ENCODE measurements around the gene LCN9. TPM values are rescaled to one million over a fixed set of nuclear protein-coding genes. Genes with fewer than 3 reads are reported as not detected.
A peak's percentile ranks its signal among the peaks of the same experiment; 100 is the strongest.

LCN9 gene
- total and polyA plus RNA-seq, 2 of the 13 experiments (the other 11 are each of a cell fraction or from before 2014, with no cell fraction given): not detected

- H3K9me3 ChIP-seq (ENCODE audit: low read length): no peaks in the 10 kb centered on the region
- no peaks in the 10 kb centered on the region for H3K79me2 ChIP-seq (ENCODE audit: insufficient read depth, low read length)
- H2AFZ ChIP-seq (ENCODE audit: low read length): no peak overlapping the region
- TF ChIP-seq, protein P1, sequence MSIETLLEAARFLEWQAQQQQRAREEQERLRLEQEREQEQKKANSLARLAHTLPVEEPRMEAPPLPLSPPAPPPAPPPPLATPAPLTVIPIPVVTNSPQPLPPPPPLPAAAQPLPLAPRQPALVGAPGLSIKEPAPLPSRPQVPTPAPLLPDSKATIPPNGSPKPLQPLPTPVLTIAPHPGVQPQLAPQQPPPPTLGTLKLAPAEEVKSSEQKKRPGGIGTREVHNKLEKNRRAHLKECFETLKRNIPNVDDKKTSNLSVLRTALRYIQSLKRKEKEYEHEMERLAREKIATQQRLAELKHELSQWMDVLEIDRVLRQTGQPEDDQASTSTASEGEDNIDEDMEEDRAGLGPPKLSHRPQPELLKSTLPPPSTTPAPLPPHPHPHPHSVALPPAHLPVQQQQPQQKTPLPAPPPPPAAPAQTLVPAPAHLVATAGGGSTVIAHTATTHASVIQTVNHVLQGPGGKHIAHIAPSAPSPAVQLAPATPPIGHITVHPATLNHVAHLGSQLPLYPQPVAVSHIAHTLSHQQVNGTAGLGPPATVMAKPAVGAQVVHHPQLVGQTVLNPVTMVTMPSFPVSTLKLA (IDR thresholded peaks at IDR 0.05): peak; percentile 95
- no peak for TF ChIP-seq ZNF432 (CRISPR knock-in tag; IDR thresholded peaks at IDR 0.05; ENCODE audit: borderline replicate concordance)
- TF ChIP-seq EED (CRISPR knock-in tag; IDR thresholded peaks at IDR 0.05): no peak
- TF ChIP-seq ZNF749 (CRISPR knock-in tag; IDR thresholded peaks at IDR 0.05; ENCODE audit: borderline replicate concordance): no peak
- no peak for TF ChIP-seq ZNF777 (CRISPR knock-in tag; IDR thresholded peaks at IDR 0.05)
- TF ChIP-seq, protein P2, sequence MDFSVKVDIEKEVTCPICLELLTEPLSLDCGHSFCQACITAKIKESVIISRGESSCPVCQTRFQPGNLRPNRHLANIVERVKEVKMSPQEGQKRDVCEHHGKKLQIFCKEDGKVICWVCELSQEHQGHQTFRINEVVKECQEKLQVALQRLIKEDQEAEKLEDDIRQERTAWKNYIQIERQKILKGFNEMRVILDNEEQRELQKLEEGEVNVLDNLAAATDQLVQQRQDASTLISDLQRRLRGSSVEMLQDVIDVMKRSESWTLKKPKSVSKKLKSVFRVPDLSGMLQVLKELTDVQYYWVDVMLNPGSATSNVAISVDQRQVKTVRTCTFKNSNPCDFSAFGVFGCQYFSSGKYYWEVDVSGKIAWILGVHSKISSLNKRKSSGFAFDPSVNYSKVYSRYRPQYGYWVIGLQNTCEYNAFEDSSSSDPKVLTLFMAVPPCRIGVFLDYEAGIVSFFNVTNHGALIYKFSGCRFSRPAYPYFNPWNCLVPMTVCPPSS (IDR thresholded peaks at IDR 0.05): no peak
- TF ChIP-seq ZNF510 (CRISPR knock-in tag; IDR thresholded peaks at IDR 0.05; ENCODE audit: low read depth): no peak
- no peak for TF ChIP-seq CBX5 (CRISPR knock-in tag; IDR thresholded peaks at IDR 0.05; ENCODE audit: borderline replicate concordance)
- TF ChIP-seq NFYC (CRISPR knock-in tag; IDR thresholded peaks at IDR 0.05): no peak
- no peaks in the 10 kb centered on the region for H3K4me1 ChIP-seq (ENCODE audit: insufficient read depth, low read length)
- intact Hi-C loops (cut with micrococcal nuclease; ENCODE audit: unreplicated experiment): no loop called here
- ChIA-PET POLR2A (no interaction called here), CTCF (ENCODE audit: low intra/inter-chr PET ratio, low total read pairs) (no interaction called here)
- no peaks in the 10 kb centered on the region for H3K36me3 ChIP-seq (replicated peaks in 1 of 2; ENCODE audit: control insufficient read depth in 1 of 2, insufficient read depth in 2 of 2, low read length in 2 of 2)
- no peak for ATAC-seq
- WGBS (ENCODE audit: low lambda C conversion rate): 34% methylated on average over 4 of the region's 4 CpGs
- peaks cover 7 to 72% of the 10 kb centered on the region in 2 experiments; a peak in 4 of 5 replicates for H3K27me3 ChIP-seq (ENCODE audit: control insufficient read depth in 1 of 2, insufficient read depth in 2 of 2, low read length in 2 of 2)
- FAIRE-seq: no peak
- DNase-seq (ENCODE audit: low spot score): no peak
- in situ Hi-C loops (cut with HindIII; ENCODE audit: extremely low pct_ligation_motif_present, low pct_unique_long_range_greater_than_20kb): no loop called here
- H3K27ac ChIP-seq (ENCODE audit: extremely low read length, insufficient read depth, low read length): no peak overlapping the region
- no peak overlapping the region for H3K9ac ChIP-seq (ENCODE audit: insufficient read depth, low read depth, low read length)
- H4K20me1 ChIP-seq (ENCODE audit: insufficient read depth, low read length): no peaks in the 10 kb centered on the region
- H3K4me2 ChIP-seq (ENCODE audit: low read depth, low read length): no peak overlapping the region
- no peak overlapping the region for H3K4me3 ChIP-seq (replicated peaks in 1 of 3; ENCODE audit: insufficient read depth in 1 of 3, low read depth in 2 of 3, low read length in 3 of 3)
- BruUV-seq (replicated peaks): no TSS peak
These were observed 45.1 kb downstream of the LCN9 start for GRCh38 chr9:135708164-135708563.
